T-helper 17 cell (primary cell): ENCODE measurements around the gene EP400. TPM values are rescaled to one million over a fixed set of nuclear protein-coding genes. Genes with fewer than 3 reads are reported as not detected.
A peak's percentile ranks its signal among the peaks of the same experiment; 100 is the strongest.
"Not testable (repeated sequence)": the region's sequence is repeated elsewhere in the genome, so short reads cannot be mapped to it uniquely, and the experiment has no call there.

ENCODE experiments used
- ATAC-seq: fragments of 150-1000 bp; cut with Tn5 transposase; 2 replicates; pipeline ENCODE4 v1.10.0; 2021; ENCODE audit warnings: mild to moderate bottlenecking, moderate library complexity
- DNase-seq, 3 donors: peaks; one replicate each; pipeline versions ENCODE4 v3.0.0 to v3.0.0-alpha.2; 2020 to 2021
- H3K9me3 ChIP-seq: one replicate; pipeline ENCODE4 v1.7.0; 2013; ENCODE audit warnings: low read length, mild to moderate bottlenecking; ENCODE audit not compliant: control insufficient read depth, poor library complexity, severe bottlenecking
- H3K27ac Mint-ChIP-seq: one replicate; pipeline ENCODE4 v1.8.0; 2022; ENCODE audit warnings: mild to moderate bottlenecking, moderate library complexity, mixed read lengths
- H3K27me3 Mint-ChIP-seq: one replicate; pipeline ENCODE4 v1.8.0; 2022; ENCODE audit warnings: mixed read lengths
- H3K36me3 Mint-ChIP-seq: one replicate; pipeline ENCODE4 v1.8.0; 2022; ENCODE audit warnings: low read depth, mixed read lengths
- H3K4me1 Mint-ChIP-seq: one replicate; pipeline ENCODE4 v1.8.0; 2022; ENCODE audit warnings: mild to moderate bottlenecking, mixed read lengths
- H3K4me3 Mint-ChIP-seq: one replicate; pipeline ENCODE4 v1.8.0; 2022; ENCODE audit warnings: mild to moderate bottlenecking, moderate library complexity, mixed read lengths
- total RNA-seq, 4 donors: library from RNA in 2 of 4; stranded (reverse) in 2 of 4; gene quantifications; one replicate each; pipeline ENCODE4 v1.2.3 and lab custom pipeline; 2022 to 2026

EP400 gene
- total RNA-seq, 2 donors from 2014 or later: 67.4 to 79.0 TPM

- H3K27ac Mint-ChIP-seq: no peak overlapping the region
- H3K4me3 Mint-ChIP-seq: no peak overlapping the region
- H3K36me3 Mint-ChIP-seq: peaks cover 6% of the 10 kb centered on the region
- no peaks in the 10 kb centered on the region for H3K27me3 Mint-ChIP-seq
- H3K4me1 Mint-ChIP-seq: peaks cover 8% of the 10 kb centered on the region
- DNase-seq: no peak
- no peak for ATAC-seq
- no peaks in the 10 kb centered on the region for H3K9me3 ChIP-seq
Measured at GRCh38 chr12:132076711-132077110, 127.0 kb downstream of the EP400 start.

- H3K36me3 Mint-ChIP-seq: peaks cover 4% of the 10 kb centered on the region
- H3K27ac Mint-ChIP-seq: no peak overlapping the region
Measured at GRCh38 chr12:132077322-132078100, 127.8 kb downstream of the EP400 start.

GRCh38 chr12:132078190-132078589 is 128.4 kb downstream of the EP400 start:
- no peaks in the 10 kb centered on the region for H3K9me3 ChIP-seq
- Mint-ChIP-seq H3K27ac (no peak overlapping the region), H3K4me1 (peaks cover 5% of the 10 kb centered on the region), H3K4me3 (no peak overlapping the region), H3K27me3 (no peaks in the 10 kb centered on the region), H3K36me3 (peaks cover 4% of the 10 kb centered on the region)
- no peak for DNase-seq
- no peak for ATAC-seq

More at GRCh38 chr12:132077322-132078100, 127.8 kb downstream of the EP400 start:
- no peak overlapping the region for H3K4me3 Mint-ChIP-seq
- ATAC-seq (no peak), DNase-seq (no peak)
- H3K27me3 Mint-ChIP-seq: no peaks in the 10 kb centered on the region
- no peaks in the 10 kb centered on the region for H3K9me3 ChIP-seq
- peaks cover 7% of the 10 kb centered on the region for H3K4me1 Mint-ChIP-seq

DNA sequence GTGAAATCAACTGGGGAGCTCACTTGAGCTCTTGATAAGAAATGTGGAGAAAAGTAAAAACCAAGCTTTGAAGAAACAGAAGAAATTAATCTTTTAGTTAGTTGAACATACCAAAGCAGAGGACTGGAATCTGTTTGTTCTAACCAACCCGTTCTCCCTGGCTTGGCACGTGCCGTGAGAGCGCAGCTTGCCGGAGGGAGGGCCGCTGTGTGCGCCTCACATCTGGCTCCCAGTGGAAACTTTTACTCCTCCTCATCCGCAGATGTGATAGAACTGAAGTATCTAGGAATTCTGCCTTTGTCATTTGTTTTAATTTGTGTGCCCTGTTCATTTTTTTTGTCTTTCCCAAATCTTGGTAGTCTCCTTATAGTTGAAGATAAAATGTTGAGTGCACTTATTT is 129.5 kb downstream of the EP400 start:
- peaks cover 7% of the 10 kb centered on the region for H3K4me1 Mint-ChIP-seq
- H3K36me3 Mint-ChIP-seq: peaks cover 4% of the 10 kb centered on the region
- H3K27ac Mint-ChIP-seq: no peak overlapping the region
- ATAC-seq (no peak), DNase-seq (no peak)
- no peaks in the 10 kb centered on the region for H3K9me3 ChIP-seq
- no peaks in the 10 kb centered on the region for H3K27me3 Mint-ChIP-seq
- H3K4me3 Mint-ChIP-seq: no peak overlapping the region

DNA sequence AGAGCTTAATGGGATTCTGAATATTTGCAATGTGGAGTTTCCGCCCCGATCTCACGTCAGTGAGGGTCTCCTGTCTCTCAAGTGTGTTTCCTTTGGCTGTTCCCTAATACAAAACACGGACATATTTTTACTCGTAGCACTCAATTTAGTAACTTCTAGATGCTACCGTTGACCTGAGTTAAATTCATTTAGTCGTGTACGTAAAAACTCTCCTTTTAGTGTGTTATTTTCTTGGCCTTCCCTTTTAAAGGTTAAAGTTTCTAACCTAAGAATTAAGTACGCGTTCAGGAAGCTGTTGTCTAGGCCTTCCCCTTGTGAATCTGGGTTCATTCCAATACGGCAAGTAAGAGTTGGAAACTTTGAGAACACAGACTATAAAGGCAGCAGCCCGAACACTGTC is 130.0 kb downstream of the EP400 start:
- Mint-ChIP-seq H3K27me3 (no peaks in the 10 kb centered on the region), H3K36me3 (no peaks in the 10 kb centered on the region), H3K4me1 (peaks cover 4% of the 10 kb centered on the region), H3K4me3 (no peak overlapping the region), H3K27ac (no peak overlapping the region)
- DNase-seq (no peak), ATAC-seq (no peak)
- no peaks in the 10 kb centered on the region for H3K9me3 ChIP-seq

GRCh38 chr12:132080515-132080914 is 130.8 kb downstream of the EP400 start:
- peaks cover 11% of the 10 kb centered on the region for H3K4me1 Mint-ChIP-seq
- not testable (repeated sequence) for ATAC-seq, DNase-seq, H3K27me3 Mint-ChIP-seq, H3K27ac Mint-ChIP-seq, H3K9me3 ChIP-seq, H3K36me3 Mint-ChIP-seq, H3K4me3 Mint-ChIP-seq

GRCh38 chr12:132081423-132081822 is 131.7 kb downstream of the EP400 start:
- Mint-ChIP-seq H3K4me1 (peaks cover 15% of the 10 kb centered on the region), H3K27me3 (no peaks in the 10 kb centered on the region), H3K4me3 (no peak overlapping the region), H3K27ac (no peak overlapping the region), H3K36me3 (no peaks in the 10 kb centered on the region)
- no peak for DNase-seq
- no peaks in the 10 kb centered on the region for H3K9me3 ChIP-seq
- no peak for ATAC-seq

DNA sequence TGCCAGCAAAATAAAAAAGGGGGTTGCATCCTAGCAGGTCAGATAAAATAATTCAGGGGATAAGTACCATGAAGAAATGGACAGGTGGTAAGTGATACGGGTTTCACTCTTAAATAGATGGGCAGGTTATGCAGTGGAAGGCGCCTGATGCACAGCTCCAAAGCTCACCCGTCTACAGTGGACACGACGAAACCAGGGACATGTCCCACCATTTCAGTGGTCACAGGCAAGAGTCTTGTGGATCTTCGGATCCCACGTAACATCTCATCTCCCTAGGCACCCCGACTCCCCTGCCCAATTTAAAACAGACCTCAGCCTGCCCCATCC is 133.8 kb downstream of the EP400 start:
- H3K9me3 ChIP-seq: no peaks in the 10 kb centered on the region
- peaks cover 18% of the 10 kb centered on the region for H3K4me1 Mint-ChIP-seq
- peak overlapping the region; percentile 96 for H3K4me3 Mint-ChIP-seq
- no peak overlapping the region for H3K27ac Mint-ChIP-seq
- no peaks in the 10 kb centered on the region for H3K36me3 Mint-ChIP-seq
- H3K27me3 Mint-ChIP-seq: no peaks in the 10 kb centered on the region
- DNase-seq (no peak), ATAC-seq (no peak)

DNA sequence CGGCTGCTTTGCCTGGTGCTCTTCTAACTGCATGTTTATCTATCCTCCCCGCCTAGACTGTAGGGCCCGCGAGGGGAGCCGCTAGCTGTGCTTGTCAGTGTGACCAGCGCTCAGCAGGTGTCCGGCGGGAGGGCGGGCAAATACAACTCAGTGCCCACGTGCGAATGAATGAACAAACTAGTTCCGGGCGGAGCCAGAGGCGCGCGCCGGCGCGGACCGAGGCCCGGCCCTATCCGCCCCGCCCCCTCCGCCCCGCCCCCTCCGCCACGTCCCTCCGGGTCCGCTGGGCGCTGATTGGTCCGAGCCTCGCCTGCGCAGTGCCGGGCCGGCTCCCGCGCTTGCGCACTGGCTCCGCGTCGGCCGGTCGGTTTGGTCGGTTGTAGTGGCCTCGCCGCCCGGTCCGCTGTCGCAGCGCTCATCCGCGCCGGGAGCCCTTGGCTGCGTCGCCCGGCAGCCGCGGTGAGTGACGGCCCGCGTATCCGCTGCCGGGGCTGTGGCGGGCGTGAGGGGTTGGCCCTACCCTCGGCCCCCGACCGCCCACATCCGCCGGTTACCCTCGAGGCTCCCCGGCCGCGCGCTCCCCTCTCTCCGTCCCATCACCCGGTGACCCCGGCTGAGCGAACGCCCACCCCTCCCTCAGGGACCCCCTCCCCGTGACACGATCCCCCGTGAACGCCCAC is 134.3 kb downstream of the EP400 start:
- Mint-ChIP-seq H3K4me3 (peak overlapping the region; percentile 96), H3K36me3 (no peaks in the 10 kb centered on the region), H3K27me3 (no peaks in the 10 kb centered on the region), H3K4me1 (peaks cover 18% of the 10 kb centered on the region), H3K27ac (no peak overlapping the region)
- no peaks in the 10 kb centered on the region for H3K9me3 ChIP-seq
- peak; percentile 95 for ATAC-seq
- peak; percentile 79 to 91 (median 90) for DNase-seq

DNA sequence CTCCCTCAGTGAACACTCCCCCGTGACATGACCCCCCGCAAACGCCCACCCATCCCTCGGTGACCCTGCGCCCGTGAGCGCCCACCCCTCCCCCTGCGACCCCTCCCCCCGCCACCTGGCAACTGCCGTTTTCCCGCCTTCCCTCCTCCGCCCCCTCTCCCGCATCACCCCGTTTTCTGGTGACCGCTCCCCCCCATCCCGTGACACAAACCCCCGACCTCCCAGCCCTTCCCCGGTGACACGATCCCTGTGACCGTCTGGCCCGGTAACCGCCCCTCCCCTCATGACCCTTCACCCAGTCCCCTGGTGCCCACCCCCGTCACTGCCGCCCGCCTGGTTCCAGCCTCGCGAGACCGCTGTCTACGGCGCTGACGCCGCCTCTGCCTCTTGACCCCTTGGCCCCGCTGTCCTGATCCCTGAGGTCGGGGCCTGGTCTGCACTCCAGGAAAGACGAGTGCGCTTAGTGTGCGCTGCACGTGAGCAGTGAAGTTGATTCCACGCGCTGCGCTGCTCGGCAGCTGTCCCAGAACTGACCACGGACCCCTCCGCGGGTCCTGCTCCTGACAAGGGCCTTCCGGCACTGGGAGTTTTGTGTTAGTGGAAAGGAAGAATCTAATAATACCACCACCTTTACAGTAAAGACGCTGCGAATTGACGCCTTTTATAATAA is 135.0 kb downstream of the EP400 start:
- H3K27ac Mint-ChIP-seq: peak overlapping the region; percentile 93
- no peaks in the 10 kb centered on the region for H3K36me3 Mint-ChIP-seq
- peak; percentile 20 for ATAC-seq
- H3K27me3 Mint-ChIP-seq: no peaks in the 10 kb centered on the region
- H3K9me3 ChIP-seq: no peaks in the 10 kb centered on the region
- DNase-seq: peak; percentile 13 to 50 (median 37)
- peak overlapping the region; percentile 96 for H3K4me3 Mint-ChIP-seq
- H3K4me1 Mint-ChIP-seq: peaks cover 19% of the 10 kb centered on the region

- Mint-ChIP-seq H3K4me3 (peak overlapping the region; percentile 96), H3K4me1 (peaks cover 23% of the 10 kb centered on the region), H3K27ac (peak overlapping the region; percentile 93), H3K36me3 (no peaks in the 10 kb centered on the region), H3K27me3 (no peaks in the 10 kb centered on the region)
- H3K9me3 ChIP-seq: no peaks in the 10 kb centered on the region
- ATAC-seq (no peak), DNase-seq (no peak)
Measured at GRCh38 chr12:132085291-132085635, 135.5 kb downstream of the EP400 start.

DNA sequence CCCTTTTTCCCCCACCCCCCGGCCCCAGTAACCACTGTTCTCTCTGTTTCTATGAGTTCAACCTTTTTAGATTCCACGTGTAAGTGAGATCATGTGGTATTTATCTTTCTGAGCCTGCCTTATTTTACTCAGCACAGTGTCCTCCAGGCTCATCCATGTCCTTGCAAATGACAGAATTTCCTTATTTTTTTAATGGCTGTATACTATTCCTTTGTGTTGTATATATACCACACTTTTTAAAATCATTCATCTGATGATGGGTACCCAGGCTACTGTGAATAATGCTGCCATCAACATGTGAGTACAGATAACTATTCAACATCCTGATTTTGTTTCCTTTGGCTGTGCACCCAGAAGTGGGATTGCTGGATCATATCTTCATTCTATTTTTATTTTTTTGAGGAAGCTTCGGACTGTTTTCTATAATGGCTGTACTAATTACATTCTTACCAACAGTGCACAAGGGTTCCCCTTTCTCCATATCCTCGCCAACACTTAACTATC is 139.7 kb downstream of the EP400 start:
- peaks cover 20% of the 10 kb centered on the region for H3K4me1 Mint-ChIP-seq
- DNase-seq (no peak), ATAC-seq (no peak)
- no peak overlapping the region for H3K27ac Mint-ChIP-seq
- no peaks in the 10 kb centered on the region for H3K27me3 Mint-ChIP-seq
- H3K36me3 Mint-ChIP-seq: no peaks in the 10 kb centered on the region
- no peaks in the 10 kb centered on the region for H3K9me3 ChIP-seq
- no peak overlapping the region for H3K4me3 Mint-ChIP-seq

DNA sequence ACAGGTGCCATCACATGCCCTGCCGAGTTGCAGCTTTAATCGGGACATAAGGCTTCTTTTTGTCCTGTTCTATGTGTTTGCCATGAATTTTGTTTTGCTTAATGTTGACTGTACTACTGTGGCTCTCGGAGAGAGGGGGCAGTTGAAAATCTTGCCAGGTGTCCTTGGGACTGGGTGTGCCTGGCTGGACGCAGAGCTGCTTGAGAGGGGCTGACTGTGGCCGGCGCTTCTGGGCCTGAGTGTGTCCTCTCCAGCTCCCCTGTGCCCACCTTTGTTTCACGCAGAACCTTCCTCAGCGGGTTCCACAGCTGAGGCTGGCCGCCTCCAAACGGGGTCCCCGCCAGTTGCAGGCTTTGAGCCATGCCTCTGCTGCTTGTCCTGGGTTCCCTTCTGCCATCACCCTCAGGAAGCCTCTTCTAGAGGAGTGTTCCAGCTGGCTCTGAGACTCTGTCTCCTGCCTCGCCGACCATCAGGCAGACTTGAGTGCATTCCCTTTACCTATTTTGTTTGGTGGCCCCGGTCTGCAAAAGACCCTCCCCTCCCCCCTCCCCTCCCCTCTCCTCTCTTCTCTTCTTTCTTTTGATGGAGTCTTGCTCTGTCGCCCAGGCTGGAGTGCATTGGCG is 144.6 kb downstream of the EP400 start:
- H3K9me3 ChIP-seq: no peaks in the 10 kb centered on the region
- Mint-ChIP-seq H3K27ac (peak overlapping the region; percentile 2), H3K4me3 (no peak overlapping the region), H3K27me3 (no peaks in the 10 kb centered on the region), H3K36me3 (peaks cover 3% of the 10 kb centered on the region), H3K4me1 (peaks cover 8% of the 10 kb centered on the region)
- ATAC-seq (no peak), DNase-seq (no peak)
